ENCODE results near the gene GLTPD2. TPM values are rescaled to one million over a fixed set of nuclear protein-coding genes. Genes with fewer than 3 reads are reported as not detected.
"Not testable (repeated sequence)": the region's sequence is repeated elsewhere in the genome, so short reads cannot be mapped to it uniquely, and the experiment has no call there.

Gene GLTPD2
- total RNA-seq, 1 experiment from 2014 or later, result not detected

GRCh38 chr17:4806456-4806776, 17.7 kb downstream of the GLTPD2 start:
- in situ Hi-C loops (cut with HindIII; ENCODE audit: low sequenced_read_pairs), result no loop called here
- peak; percentile 33 for DNase-seq (ENCODE audit: low spot score)

GRCh38 chr17:4806777-4807604, 18.2 kb downstream of the GLTPD2 start, which contains the start of gene PLD2:
PLD2 (plus strand) TSS chr17:4807152; CDS start chr17:4807773, 621 bp downstream.
- in situ Hi-C loops (cut with HindIII; ENCODE audit: low sequenced_read_pairs), result no loop called here
- DNase-seq (ENCODE audit: low spot score), result peak; percentile 81

DNA sequence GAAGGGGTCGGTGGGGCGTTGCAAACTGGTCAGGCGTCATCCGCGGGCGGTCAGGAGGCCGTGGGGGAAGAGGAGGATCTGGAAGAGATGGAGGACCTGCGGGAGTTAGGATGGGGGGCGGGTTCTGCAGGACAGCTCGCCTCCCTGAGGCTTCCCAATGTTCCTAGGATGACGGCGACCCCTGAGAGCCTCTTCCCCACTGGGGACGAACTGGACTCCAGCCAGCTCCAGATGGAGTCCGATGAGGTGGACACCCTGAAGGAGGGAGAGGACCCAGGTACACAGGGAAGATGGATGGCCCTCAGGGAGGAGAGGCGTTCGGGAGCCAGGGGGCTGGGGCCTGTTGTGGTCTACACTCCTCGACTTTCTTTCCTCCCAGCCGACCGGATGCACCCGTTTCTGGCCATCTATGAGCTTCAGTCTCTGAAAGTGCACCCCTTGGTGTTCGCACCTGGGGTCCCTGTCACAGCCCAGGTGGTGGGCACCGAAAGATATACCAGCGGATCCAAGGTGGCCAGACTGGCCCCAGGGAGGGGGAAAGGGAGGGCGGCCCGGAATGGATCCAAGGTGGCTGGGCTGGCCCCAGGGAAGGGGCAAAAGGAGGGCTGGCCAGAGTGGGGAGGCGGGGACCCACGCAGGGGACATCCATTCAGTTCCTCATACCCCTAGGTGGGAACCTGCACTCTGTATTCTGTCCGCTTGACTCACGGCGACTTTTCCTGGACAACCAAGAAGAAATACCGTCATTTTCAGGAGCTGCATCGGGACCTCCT, 19.0 kb downstream of the GLTPD2 start:
- in situ Hi-C loops (cut with HindIII; ENCODE audit: low sequenced_read_pairs), result no loop called here
- no peak for DNase-seq (ENCODE audit: low spot score)

- in situ Hi-C loops (cut with HindIII; ENCODE audit: low sequenced_read_pairs), result no loop called here
- DNase-seq (ENCODE audit: low spot score), result peak; percentile 63
Measured at GRCh38 chr17:4808378-4808767, 19.6 kb downstream of the GLTPD2 start.

- in situ Hi-C loops (cut with HindIII; ENCODE audit: low sequenced_read_pairs), result no loop called here
- DNase-seq (ENCODE audit: low spot score), result no peak
Measured at GRCh38 chr17:4810696-4811290, 22.0 kb downstream of the GLTPD2 start.

- DNase-seq (ENCODE audit: low spot score), result no peak
- in situ Hi-C loops (cut with HindIII; ENCODE audit: low sequenced_read_pairs), result no loop called here
Measured at GRCh38 chr17:4811471-4811870, 22.7 kb downstream of the GLTPD2 start.

DNA sequence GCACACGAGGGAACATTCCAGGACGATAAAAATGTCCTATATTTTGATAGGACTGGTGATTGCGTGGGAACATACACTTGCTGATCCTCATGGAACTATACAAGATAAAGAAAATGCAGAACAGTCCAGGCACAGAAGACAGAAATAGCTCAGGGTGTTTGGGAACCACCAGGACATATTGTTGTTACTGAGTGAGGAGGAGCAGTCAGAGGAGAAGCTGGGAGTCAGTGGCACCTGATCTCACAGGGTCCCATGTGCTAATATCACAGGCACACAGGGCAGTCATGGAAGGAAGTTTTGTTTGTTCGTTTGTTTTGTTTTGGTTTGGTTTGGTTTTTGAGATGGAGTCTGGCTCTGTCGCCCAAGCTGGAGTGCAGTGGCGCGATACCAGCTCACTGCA, 23.9 kb downstream of the GLTPD2 start:
- no peak for DNase-seq (ENCODE audit: low spot score)
- in situ Hi-C loops (cut with HindIII; ENCODE audit: low sequenced_read_pairs), result no loop called here

DNA sequence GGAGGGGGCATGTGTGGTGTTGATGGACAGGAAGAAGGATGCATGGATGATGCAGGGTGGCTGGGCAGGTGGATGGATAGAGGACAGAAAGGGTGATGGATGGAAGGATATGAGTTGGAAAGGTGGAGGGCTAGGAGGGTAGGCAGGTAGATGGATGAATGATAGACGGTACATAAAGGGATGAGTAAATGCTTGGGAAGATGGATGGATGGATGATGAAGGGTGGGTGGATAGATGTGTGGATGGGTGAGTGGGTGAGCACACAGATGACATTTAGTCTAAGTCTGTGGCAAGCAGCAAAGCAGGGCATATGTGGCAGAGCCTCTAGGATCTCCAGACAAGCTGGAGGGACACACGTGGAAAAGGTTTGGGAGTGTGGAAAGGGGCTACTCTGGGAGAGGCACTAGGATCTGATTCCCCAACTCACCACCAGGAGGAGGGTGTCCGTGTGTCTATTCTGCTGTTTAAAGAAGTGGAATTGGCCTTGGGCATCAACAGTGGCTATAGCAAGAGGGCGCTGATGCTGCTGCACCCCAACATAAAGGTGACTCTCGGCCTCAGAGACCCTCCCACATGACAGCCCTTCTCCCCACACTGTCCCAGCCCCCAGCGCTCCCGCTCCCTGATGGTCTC, 26.4 kb downstream of the GLTPD2 start:
- in situ Hi-C loops (cut with HindIII; ENCODE audit: low sequenced_read_pairs), result no loop called here
- DNase-seq (ENCODE audit: low spot score), result no peak

GRCh38 chr17:4816826-4817225, 28.1 kb downstream of the GLTPD2 start:
- in situ Hi-C loops (cut with HindIII; ENCODE audit: low sequenced_read_pairs), result no loop called here
- no peak for DNase-seq (ENCODE audit: low spot score)

DNA sequence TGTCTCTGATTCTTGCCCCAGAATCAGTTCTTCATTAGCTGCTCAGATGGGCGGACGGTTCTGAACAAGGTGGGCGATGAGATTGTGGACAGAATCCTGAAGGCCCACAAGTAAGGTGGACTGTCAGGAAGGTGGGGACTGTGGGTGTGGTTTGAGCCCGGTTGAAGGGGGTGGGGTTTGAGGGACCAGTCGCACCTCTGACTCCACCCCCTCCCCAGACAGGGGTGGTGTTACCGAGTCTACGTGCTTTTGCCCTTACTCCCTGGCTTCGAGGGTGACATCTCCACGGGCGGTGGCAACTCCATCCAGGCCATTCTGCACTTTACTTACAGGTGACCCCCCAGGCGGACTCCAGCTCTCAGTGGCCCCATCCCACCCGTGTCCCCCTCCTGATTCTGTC, 29.5 kb downstream of the GLTPD2 start:
- in situ Hi-C loops (cut with HindIII; ENCODE audit: low sequenced_read_pairs), result no loop called here
- DNase-seq (ENCODE audit: low spot score), result no peak

DNA sequence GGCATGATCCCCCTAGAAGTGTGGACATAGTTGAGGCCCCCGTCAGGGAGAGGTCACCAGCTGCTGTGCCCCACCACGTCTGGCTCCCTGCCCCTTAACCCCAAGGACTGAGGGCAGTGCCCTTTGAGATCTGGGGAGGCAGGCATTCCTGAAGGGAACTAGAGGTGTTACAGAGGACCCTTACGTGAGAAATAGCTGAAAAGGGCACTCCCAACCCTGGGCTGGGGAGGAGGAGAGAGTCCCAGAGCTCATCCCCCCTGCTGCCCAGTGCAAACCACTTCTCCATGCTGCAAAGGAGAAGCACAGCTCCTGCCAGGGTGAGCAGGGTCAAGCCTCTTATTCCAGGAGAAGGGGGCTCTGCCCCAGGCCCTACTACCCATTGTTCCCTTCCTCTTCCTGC, 34.1 kb downstream of the GLTPD2 start:
- in situ Hi-C loops (cut with HindIII; ENCODE audit: low sequenced_read_pairs), result no loop called here
- no peak for DNase-seq (ENCODE audit: low spot score)

DNA sequence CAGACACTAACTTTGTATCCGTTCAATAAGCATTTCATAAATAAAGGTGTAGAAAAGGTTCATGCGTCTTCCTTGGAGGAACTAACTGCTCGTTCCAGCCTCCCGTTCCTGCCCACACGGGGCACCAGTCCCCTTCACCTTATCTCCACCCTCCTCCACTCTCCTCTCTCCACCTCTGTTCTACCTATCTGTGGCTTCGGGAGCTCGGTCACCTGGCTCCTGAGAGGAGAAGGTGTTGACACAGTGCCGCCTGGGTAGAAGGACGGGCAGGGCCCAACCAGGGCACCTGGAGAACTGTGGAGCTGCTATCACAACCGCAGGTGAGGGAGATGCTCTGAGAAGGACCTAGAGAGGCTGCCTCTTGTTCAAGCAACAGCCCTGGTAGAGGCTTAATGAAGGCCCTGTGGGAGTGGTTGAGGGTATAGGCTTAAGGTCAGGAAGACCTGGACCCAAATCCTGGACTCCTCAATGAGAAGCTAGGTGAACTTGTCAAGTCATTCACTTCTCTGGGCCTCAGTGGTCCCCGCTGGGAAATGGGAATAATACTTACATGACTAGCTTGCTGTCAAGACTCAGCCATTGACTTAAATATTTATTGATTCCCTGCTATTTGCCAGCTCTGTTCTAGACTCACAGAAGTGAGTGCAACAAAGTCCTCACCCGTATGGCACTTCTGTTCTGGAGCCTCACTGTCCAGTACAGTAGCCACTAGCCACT, 34.8 kb downstream of the GLTPD2 start:
- in situ Hi-C loops (cut with HindIII; ENCODE audit: low sequenced_read_pairs), result no loop called here

DNA sequence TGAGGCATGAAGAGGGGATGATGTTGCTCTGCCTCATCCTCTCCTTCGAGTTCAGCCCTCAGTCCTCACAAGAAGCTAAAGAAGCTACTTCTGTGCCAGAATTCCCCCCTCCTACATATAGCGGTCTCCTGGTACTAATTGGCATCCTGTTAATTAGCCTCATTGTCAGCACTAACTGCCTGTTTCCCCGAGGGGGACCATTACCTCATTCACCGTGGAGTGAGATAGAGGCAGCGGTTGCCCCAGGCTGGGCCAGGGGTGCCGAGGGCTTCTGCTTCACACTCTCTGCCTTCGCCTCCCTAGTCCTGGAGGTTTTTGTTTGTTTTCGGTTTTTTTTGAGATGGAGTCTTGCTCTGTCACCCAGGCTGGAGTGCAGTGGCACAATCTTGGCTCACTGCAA, 38.6 kb downstream of the GLTPD2 start:
- in situ Hi-C loops (cut with HindIII; ENCODE audit: low sequenced_read_pairs), result no loop called here
- no peak for DNase-seq (ENCODE audit: low spot score)

More for the DNA sequence above, 34.8 kb downstream of the GLTPD2 start:
- DNase-seq (ENCODE audit: low spot score), result no peak

GRCh38 chr17:4832829-4833177, 44.0 kb downstream of the GLTPD2 start:
- in situ Hi-C loops (cut with HindIII; ENCODE audit: low sequenced_read_pairs), result loop anchor here (10.0 kb wide), 1 partner anchor 108 kb away; no protein-coding TSS in a partner anchor
- DNase-seq (ENCODE audit: low spot score), result not testable (repeated sequence)

- peak; percentile 91 for DNase-seq (ENCODE audit: low spot score)
- in situ Hi-C loops (cut with HindIII; ENCODE audit: low sequenced_read_pairs), result loop anchor here (10.0 kb wide), 1 partner anchor 109 kb away; no protein-coding TSS in a partner anchor
Measured at GRCh38 chr17:4833178-4833940, 44.6 kb downstream of the GLTPD2 start, which contains the start of gene MINK1. MINK1 (plus strand) TSS chr17:4833340; CDS start chr17:4833584, 244 bp downstream.

DNA sequence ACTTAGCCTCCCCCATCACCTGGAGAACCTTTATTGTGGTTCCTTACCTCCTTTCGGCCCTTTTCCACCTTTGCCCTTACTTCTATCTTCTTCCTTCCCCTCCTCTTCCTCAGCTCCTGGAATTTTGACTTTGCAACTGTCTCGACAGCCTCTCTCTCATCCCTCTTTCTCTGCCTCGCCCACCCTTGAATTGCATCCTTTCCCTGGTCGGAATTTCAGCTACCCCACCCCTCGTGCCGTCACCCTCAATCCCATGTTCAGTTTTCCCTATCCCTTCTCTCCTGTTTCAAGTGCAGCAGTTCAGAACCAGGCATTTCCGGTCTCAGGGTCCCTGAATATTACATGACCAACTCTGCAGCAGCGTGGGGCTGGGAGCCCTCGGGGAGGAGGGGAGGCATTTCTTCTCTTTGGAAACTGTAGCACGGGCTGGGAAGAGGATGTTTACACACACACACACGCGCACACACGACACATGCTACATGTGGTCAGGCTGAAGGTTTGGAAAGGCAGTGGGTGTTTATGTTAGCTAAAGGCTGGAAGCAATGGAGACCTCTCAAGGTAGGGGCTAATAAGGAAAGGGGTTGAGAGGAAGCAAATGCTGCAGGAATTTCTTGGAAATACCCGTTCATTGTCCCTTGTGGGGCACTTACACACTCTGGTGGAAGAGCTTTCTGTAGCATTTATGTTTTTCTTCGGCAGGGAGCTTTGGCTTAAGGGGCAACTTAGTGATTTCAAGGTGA, 45.3 kb downstream of the GLTPD2 start:
- peak; percentile 34 for DNase-seq (ENCODE audit: low spot score)
- in situ Hi-C loops (cut with HindIII; ENCODE audit: low sequenced_read_pairs), result loop anchor here (10.0 kb wide), 1 partner anchor 109 kb away; no protein-coding TSS in a partner anchor

- peak; percentile 40 for DNase-seq (ENCODE audit: low spot score)
- in situ Hi-C loops (cut with HindIII; ENCODE audit: low sequenced_read_pairs), result loop anchor here (10.0 kb wide), 1 partner anchor 110 kb away; no protein-coding TSS in a partner anchor
Measured at GRCh38 chr17:4834681-4835020, 45.9 kb downstream of the GLTPD2 start.
